DND-41 (cell line): ENCODE data around the gene PRICKLE3.
"Not testable (repeated sequence)": the region's sequence is repeated elsewhere in the genome, so short reads cannot be mapped to it uniquely, and the experiment has no call there.

Experiments
- ATAC-seq: fragments of 200-7000 bp; cut with Tn5 transposase; 3 replicates; pipeline ENCODE4 v1.9.1; 2021; ENCODE audit warnings: low read depth; ENCODE audit not compliant: insufficient read depth
- DNase-seq: peaks from one replicate; pipeline ENCODE4 v3.0.0-alpha.2; 2020
- H2AFZ ChIP-seq: 2 replicates; pipeline ENCODE4 v1.6.0; 2012; ENCODE audit warnings: low read depth, low read length
- H3K27ac ChIP-seq: 2 replicates; pipeline ENCODE4 v1.5.1; 2012; ENCODE audit warnings: low read length, inconsistent platforms
- H3K27me3 ChIP-seq: fragments of 200-600 bp; sonication (generic); 2 replicates; pipeline ENCODE4 v1.6.0; 2012; ENCODE audit warnings: low read length, mild to moderate bottlenecking, inconsistent platforms; ENCODE audit not compliant: insufficient read depth, poor library complexity
- H3K36me3 ChIP-seq: 2 replicates; pipeline ENCODE4 v1.5.1; 2012; ENCODE audit warnings: low read length, inconsistent platforms; ENCODE audit not compliant: insufficient read depth
- H3K4me1 ChIP-seq: 2 replicates; pipeline ENCODE4 v1.5.1; 2012; ENCODE audit warnings: mild to moderate bottlenecking, low read length; ENCODE audit not compliant: insufficient read depth
- H3K4me2 ChIP-seq: 2 replicates; pipeline ENCODE4 v1.6.0; 2012; ENCODE audit warnings: mild to moderate bottlenecking, moderate library complexity, low read length, inconsistent platforms; ENCODE audit not compliant: insufficient read depth
- H3K4me3 ChIP-seq, 2 experiments: fragments of 200-600 bp in 1 of 2; shearing (Covaris generic) in 1 of 2; 2 replicates each; pipeline ENCODE4 v1.5.1; 2012 to 2016; ENCODE audit warnings: inconsistent platforms in 2 of 2, low read length in 2 of 2, mild to moderate bottlenecking in 2 of 2, low read depth in 1 of 2, moderate library complexity in 1 of 2
- H3K79me2 ChIP-seq: 2 replicates; pipeline ENCODE4 v1.6.0; 2012; ENCODE audit warnings: low read length, inconsistent platforms; ENCODE audit not compliant: insufficient read depth
- H3K9ac ChIP-seq: 2 replicates; pipeline ENCODE4 v1.6.0; 2012; ENCODE audit warnings: low read depth, mild to moderate bottlenecking, inconsistent platforms, low read length, moderate library complexity
- H3K9me3 ChIP-seq: 2 replicates; pipeline ENCODE4 v1.5.1; 2012; ENCODE audit warnings: low read length, moderate library complexity, mild to moderate bottlenecking, inconsistent platforms; ENCODE audit not compliant: insufficient read depth, severe bottlenecking
- H4K20me1 ChIP-seq: 2 replicates; pipeline ENCODE4 v1.6.0; 2012; ENCODE audit warnings: low read length; ENCODE audit not compliant: insufficient read depth
- EZH2 ChIP-seq: IDR thresholded peaks from 3 replicates; pipeline ENCODE4 v1.6.1; 2012; ENCODE audit warnings: borderline replicate concordance, low read depth, mild to moderate bottlenecking, moderate library complexity, low read length, inconsistent platforms; ENCODE audit not compliant: severe bottlenecking
- TF ChIP-seq, protein P1 (sequence below): IDR thresholded peaks from 2 replicates; pipeline ENCODE4 v1.5.1; 2012; ENCODE audit warnings: borderline replicate concordance, low read length, moderate library complexity, mild to moderate bottlenecking; ENCODE audit not compliant: poor library complexity, severe bottlenecking; ENCODE audit errors: extremely low read depth

Gene PRICKLE3

DNA sequence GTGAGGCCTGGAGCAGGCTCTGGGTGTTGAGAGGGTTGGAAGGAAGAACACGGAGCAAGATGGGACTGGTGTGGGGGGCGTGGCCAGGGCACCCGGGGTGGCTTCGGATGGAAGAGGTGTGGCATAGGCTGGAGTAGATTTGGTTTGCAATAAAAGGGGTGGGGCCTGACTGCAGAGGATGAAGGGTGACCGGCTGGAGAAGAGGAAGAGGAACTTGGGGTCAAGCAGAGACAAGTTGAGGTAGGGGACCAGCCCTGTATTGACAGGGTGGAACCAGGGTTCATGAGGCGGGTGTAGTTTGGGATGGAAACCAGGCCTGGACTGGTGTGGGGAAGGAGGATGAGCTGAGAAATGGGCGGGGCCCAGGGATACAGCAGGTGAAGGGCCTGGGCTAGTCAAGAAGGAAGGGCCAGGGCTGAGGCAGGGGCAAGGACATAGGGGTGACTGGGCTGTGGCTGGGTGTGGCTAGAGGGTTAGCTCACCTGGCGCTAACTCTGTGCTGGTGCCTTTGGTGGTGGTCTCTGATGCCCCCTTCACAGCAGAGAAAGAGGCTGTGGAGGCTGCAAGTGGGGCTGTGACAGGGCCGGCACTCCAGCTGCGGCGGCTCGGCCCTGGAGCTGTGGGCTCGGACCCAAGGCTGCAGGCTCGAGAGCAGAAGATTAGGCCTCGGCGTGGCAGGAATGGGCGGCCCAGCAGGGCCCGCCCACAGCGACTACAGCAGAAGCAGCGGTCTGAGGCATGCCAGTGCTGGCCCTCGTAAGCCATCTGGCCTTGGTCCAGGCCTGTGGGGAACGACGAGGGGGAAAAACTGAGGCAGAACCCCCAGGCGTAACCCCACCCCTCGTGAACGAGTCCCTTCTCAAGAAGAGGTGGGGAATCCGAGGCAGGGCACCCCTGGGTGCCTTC lies 9.5 kb downstream of the PRICKLE3 start:
- no peak for DNase-seq
- no peak for ATAC-seq
- Histone ChIP-seq H3K27me3 (no peaks in the 10 kb centered on the region), H3K4me1 (peaks cover 17% of the 10 kb centered on the region), H2AFZ (no peak overlapping the region), H3K79me2 (peaks cover 6% of the 10 kb centered on the region), H3K4me3 (no peak overlapping the region), H3K27ac (no peak overlapping the region), H3K36me3 (peaks cover 39% of the 10 kb centered on the region), H3K9ac (no peak overlapping the region), H4K20me1 (peaks cover 5% of the 10 kb centered on the region; the same call in 1 of the 2 replicates), H3K9me3 (no peaks in the 10 kb centered on the region), H3K4me2 (no peak overlapping the region)
- no peak for TF ChIP-seq EZH2
- TF ChIP-seq, protein P1, sequence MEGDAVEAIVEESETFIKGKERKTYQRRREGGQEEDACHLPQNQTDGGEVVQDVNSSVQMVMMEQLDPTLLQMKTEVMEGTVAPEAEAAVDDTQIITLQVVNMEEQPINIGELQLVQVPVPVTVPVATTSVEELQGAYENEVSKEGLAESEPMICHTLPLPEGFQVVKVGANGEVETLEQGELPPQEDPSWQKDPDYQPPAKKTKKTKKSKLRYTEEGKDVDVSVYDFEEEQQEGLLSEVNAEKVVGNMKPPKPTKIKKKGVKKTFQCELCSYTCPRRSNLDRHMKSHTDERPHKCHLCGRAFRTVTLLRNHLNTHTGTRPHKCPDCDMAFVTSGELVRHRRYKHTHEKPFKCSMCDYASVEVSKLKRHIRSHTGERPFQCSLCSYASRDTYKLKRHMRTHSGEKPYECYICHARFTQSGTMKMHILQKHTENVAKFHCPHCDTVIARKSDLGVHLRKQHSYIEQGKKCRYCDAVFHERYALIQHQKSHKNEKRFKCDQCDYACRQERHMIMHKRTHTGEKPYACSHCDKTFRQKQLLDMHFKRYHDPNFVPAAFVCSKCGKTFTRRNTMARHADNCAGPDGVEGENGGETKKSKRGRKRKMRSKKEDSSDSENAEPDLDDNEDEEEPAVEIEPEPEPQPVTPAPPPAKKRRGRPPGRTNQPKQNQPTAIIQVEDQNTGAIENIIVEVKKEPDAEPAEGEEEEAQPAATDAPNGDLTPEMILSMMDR, result no peak

DNA sequence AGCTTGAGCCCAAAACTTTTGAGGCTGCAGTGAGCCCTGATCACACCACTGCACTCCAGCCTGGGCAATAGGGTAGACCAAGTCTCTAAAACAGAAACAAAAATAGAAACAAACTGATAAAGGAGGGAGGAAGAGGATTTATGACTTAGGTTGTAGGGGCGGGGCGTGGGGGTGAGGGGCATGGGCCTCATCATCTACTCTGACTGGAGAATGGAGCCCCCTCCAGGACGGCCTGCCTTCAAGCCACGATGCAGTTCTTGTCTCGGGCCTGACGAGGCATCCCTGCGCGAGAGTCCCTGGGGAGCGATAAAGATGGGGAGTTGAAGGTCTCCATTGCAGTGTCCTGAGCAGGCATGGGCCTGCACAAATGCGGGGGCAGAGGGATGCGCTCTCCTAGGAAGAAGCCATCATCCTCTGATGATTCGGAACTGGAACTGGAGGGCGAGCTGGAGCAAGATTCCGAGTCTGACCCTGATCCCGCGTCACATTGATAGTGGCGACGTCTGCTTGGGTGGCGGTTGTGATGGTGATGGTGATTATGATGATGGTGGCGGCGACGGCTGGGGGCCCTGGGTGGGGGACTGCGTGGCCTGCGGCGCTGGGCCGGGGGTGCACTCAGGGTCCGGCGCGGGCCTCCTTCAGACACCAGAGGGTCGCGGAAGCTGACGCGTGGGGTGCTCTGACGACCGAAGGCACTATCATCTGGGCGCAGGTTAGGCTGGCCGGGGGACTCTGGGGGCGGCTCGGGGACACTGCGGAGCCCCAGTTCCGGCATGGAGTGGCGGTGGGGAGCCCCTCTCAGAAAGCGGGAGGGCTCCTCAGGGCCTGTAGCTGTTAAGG lies 10.5 kb downstream of the PRICKLE3 start:
- H3K79me2 ChIP-seq, result peaks cover 6% of the 10 kb centered on the region
- DNase-seq, result no peak
- no peaks in the 10 kb centered on the region for H3K9me3 ChIP-seq
- peaks cover 35% of the 10 kb centered on the region for H3K36me3 ChIP-seq
- TF ChIP-seq EZH2, result no peak
- TF ChIP-seq, protein P1, result no peak
- no peak overlapping the region for H3K9ac ChIP-seq
- no peak overlapping the region for H3K4me3 ChIP-seq
- H3K4me2 ChIP-seq, result no peak overlapping the region
- no peak overlapping the region for H3K27ac ChIP-seq
- H3K4me1 ChIP-seq, result peaks cover 21% of the 10 kb centered on the region
- peaks cover 5% of the 10 kb centered on the region; the same call in 1 of the 2 replicates for H4K20me1 ChIP-seq
- H2AFZ ChIP-seq, result no peak overlapping the region
- no peaks in the 10 kb centered on the region for H3K27me3 ChIP-seq
- no peak for ATAC-seq

DNA sequence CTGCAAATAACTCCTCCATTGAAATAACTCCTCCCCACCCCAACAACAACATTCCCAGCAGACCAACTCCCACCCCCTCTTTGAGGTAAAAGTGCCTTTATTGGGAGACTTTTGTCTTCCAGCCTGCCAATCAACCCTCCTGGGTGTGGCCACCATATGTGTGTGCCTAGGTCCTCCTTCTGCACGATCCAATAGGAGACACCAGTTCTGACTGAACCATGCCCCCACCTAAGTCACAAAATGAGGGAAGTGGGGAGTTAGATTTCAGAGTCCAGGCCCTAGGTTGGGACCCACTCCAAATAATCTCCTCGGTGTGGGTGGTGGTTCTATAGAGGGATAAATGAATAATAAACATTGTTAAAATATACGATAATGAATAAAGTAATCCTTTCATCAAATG lies 11.4 kb downstream of the PRICKLE3 start:
- Histone ChIP-seq H4K20me1 (peaks cover 5% of the 10 kb centered on the region; the same call in 1 of the 2 replicates), H3K4me3 (no peak overlapping the region)

DNA sequence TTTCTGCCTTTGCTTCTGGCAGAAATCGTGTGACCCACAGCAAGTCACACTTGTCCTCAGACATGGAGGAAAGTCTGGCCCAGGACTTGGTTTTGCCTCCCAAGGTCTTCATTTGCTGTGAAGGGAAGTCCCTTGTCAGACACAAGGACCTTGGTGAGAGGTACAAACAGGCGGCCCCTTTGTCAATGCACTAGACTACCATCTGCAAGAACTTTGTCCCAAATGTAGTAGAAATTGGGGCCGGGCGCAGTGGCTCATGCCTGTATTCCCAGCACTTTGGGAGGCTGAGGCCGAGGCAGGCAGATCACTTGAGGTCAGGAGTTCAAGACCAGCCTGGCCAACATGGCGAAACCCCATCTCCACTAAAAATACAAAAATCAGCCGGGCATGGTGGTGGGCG lies 12.6 kb downstream of the PRICKLE3 start:
- H3K27me3 ChIP-seq, DNase-seq, H3K79me2 ChIP-seq, ATAC-seq, H2AFZ ChIP-seq, H3K9me3 ChIP-seq, H3K27ac ChIP-seq, H3K9ac ChIP-seq, H4K20me1 ChIP-seq: not testable (repeated sequence)
- Histone ChIP-seq H3K4me2 (peak overlapping the region; percentile 93), H3K4me3 (peak overlapping the region in 1 of 2 experiments; percentile 74; a peak in 2 of 4 replicates), H3K36me3 (peaks cover 25% of the 10 kb centered on the region), H3K4me1 (peaks cover 21% of the 10 kb centered on the region)

More for the DNA sequence above, 11.4 kb downstream of the PRICKLE3 start:
- peaks cover 6% of the 10 kb centered on the region for H3K79me2 ChIP-seq
- ATAC-seq, result no peak
- H3K27me3 ChIP-seq, result no peaks in the 10 kb centered on the region
- H3K9ac ChIP-seq, result no peak overlapping the region
- H3K9me3 ChIP-seq, result no peaks in the 10 kb centered on the region
- H3K4me2 ChIP-seq, result no peak overlapping the region
- TF ChIP-seq EZH2, result no peak
- TF ChIP-seq, protein P1, result no peak
- no peak overlapping the region for H3K27ac ChIP-seq
- no peak overlapping the region for H2AFZ ChIP-seq
- H3K36me3 ChIP-seq, result peaks cover 31% of the 10 kb centered on the region
- H3K4me1 ChIP-seq, result peaks cover 21% of the 10 kb centered on the region
- no peak for DNase-seq
